IMR-90 (cell line): ENCODE results near the gene SLC39A11. TPM values are rescaled to one million over a fixed set of nuclear protein-coding genes. Genes with fewer than 3 reads are reported as not detected.

Experiments
- ATAC-seq: fragments of 200-7000 bp; cut with Tn5 transposase; 2 replicates; pipeline ENCODE4 v1.9.1; 2020; ENCODE audit warnings: low read depth, mild to moderate bottlenecking, moderate library complexity
- BruUV-seq: library from RNA; stranded (reverse); fragments of 400-500 nt; replicated peaks from 2 replicates; lab custom pipeline; 2021; lab: Mats Ljungman, UMichigan
- CTCF ChIA-PET: fragments of 300-600 bp; formaldehyde crosslinking; extraction: SDS; loops from one replicate; lab custom pipeline; 2021; ENCODE audit warnings: antibody characterized with exemption; lab: Yijun Ruan, JAX
- POLR2A ChIA-PET: fragments of 300-600 bp; sonication (Branson Sonifier 250); formaldehyde crosslinking; loops from one replicate; lab custom pipeline; 2022; ENCODE audit warnings: antibody characterized with exemption; ENCODE audit not compliant: unreplicated experiment; lab: Charles Lee
- DNase-seq: peaks from one replicate; pipeline ENCODE4 v3.0.0; 2013
- H2AFZ ChIP-seq: replicated peaks from 2 replicates; pipeline ENCODE3; 2013; ENCODE audit warnings: low read length, mild to moderate bottlenecking; ENCODE audit not compliant: poor library complexity
- H2AK5ac ChIP-seq: 2 replicates; pipeline ENCODE4 v1.6.1; 2013; ENCODE audit warnings: low read depth, low read length, inconsistent platforms
- H2AK9ac ChIP-seq: replicated peaks from 2 replicates; pipeline ENCODE3; 2013; ENCODE audit warnings: mild to moderate bottlenecking, low read depth, low read length, moderate library complexity; ENCODE audit not compliant: poor library complexity
- H2BK120ac ChIP-seq: 2 replicates; pipeline ENCODE4 v1.6.1; 2013; ENCODE audit warnings: low read depth, low read length, inconsistent platforms
- H2BK15ac ChIP-seq: 3 replicates; pipeline ENCODE4 v1.6.1; 2013; ENCODE audit warnings: low read depth, low read length, inconsistent platforms
- H2BK20ac ChIP-seq: 2 replicates; pipeline ENCODE4 v1.6.1; 2013; ENCODE audit warnings: low read depth, mild to moderate bottlenecking, inconsistent platforms, low read length, moderate library complexity
- H2BK5ac ChIP-seq: 2 replicates; pipeline ENCODE4 v1.6.1; 2013; ENCODE audit warnings: mild to moderate bottlenecking, low read depth, low read length, inconsistent platforms; ENCODE audit not compliant: poor library complexity, severe bottlenecking
- H3K14ac ChIP-seq: replicated peaks from 2 replicates; pipeline ENCODE4 v1.6.1; 2013; ENCODE audit warnings: low read depth, low read length, inconsistent platforms
- H3K18ac ChIP-seq: 2 replicates; pipeline ENCODE4 v1.6.1; 2013; ENCODE audit warnings: low read depth, low read length, control low read depth
- H3K23ac ChIP-seq: 2 replicates; pipeline ENCODE4 v1.6.1; 2013; ENCODE audit warnings: low read depth, low read length, inconsistent platforms
- H3K27ac ChIP-seq: 2 replicates; pipeline ENCODE4 v1.5.1; 2013; ENCODE audit warnings: mild to moderate bottlenecking, control low read depth, low read length; ENCODE audit not compliant: insufficient read depth
- H3K27me3 ChIP-seq: 2 replicates; pipeline ENCODE4 v1.6.1; 2013; ENCODE audit warnings: low read length; ENCODE audit not compliant: control insufficient read depth, insufficient read depth
- H3K36me3 ChIP-seq: 2 replicates; pipeline ENCODE4 v1.6.1; 2013; ENCODE audit warnings: low read length, mixed read lengths; ENCODE audit not compliant: control insufficient read depth, insufficient read depth
- H3K4ac ChIP-seq: 2 replicates; pipeline ENCODE4 v1.6.1; 2013; ENCODE audit warnings: low read depth, low read length, inconsistent platforms
- H3K4me1 ChIP-seq: 2 replicates; pipeline ENCODE4 v1.6.1; 2013; ENCODE audit warnings: low read length, mixed read lengths; ENCODE audit not compliant: control insufficient read depth, insufficient read depth
- H3K4me2 ChIP-seq: 2 replicates; pipeline ENCODE4 v1.6.1; 2013; ENCODE audit warnings: low read depth, mild to moderate bottlenecking, control low read depth, low read length, moderate library complexity
- H3K4me3 ChIP-seq: 2 replicates; pipeline ENCODE4 v1.5.1; 2013; ENCODE audit warnings: low read depth, mild to moderate bottlenecking, control low read depth, low read length, moderate library complexity; ENCODE audit not compliant: insufficient read depth
- H3K56ac ChIP-seq: 2 replicates; pipeline ENCODE4 v1.6.1; 2013; ENCODE audit warnings: low read length, inconsistent platforms; ENCODE audit not compliant: insufficient read depth; ENCODE audit errors: extremely low read depth
- H3K79me1 ChIP-seq, 2 experiments: 2 replicates each; pipeline ENCODE4 v1.6.1; 2013; ENCODE audit warnings: low read length in 2 of 2, inconsistent platforms in 1 of 2, low read depth in 1 of 2
- H3K9ac ChIP-seq: 2 replicates; pipeline ENCODE4 v1.6.1; 2013; ENCODE audit warnings: low read depth, low read length, control low read depth
- H3K9me1 ChIP-seq: 2 replicates; pipeline ENCODE4 v1.6.1; 2013; ENCODE audit warnings: low read length, inconsistent platforms; ENCODE audit not compliant: insufficient read depth
- H3K9me3 ChIP-seq: 2 replicates; pipeline ENCODE4 v1.6.1; 2013; ENCODE audit warnings: low read length; ENCODE audit not compliant: control insufficient read depth, insufficient read depth
- H4K20me1 ChIP-seq: 2 replicates; pipeline ENCODE4 v1.6.1; 2013; ENCODE audit warnings: low read length, inconsistent platforms; ENCODE audit not compliant: insufficient read depth
- H4K5ac ChIP-seq: 2 replicates; pipeline ENCODE4 v1.6.1; 2013; ENCODE audit warnings: mild to moderate bottlenecking, low read depth, low read length, control low read depth
- H4K8ac ChIP-seq, 2 experiments: 2 replicates each; pipeline ENCODE4 v1.6.1; 2013; ENCODE audit warnings: low read depth in 2 of 2, low read length in 2 of 2, control low read depth in 1 of 2, inconsistent platforms in 1 of 2
- H4K91ac ChIP-seq: 2 replicates; pipeline ENCODE4 v1.6.1; 2013; ENCODE audit warnings: low read depth, low read length, inconsistent platforms; ENCODE audit not compliant: insufficient read depth
- CEBPB ChIP-seq: IDR thresholded peaks from 2 replicates; pipeline ENCODE4 v1.6.1; 2012; ENCODE audit warnings: low read depth, low read length, improper control_type of control experiment
- CHD1 ChIP-seq: IDR thresholded peaks from 2 replicates; pipeline ENCODE4 v1.6.1; 2012; ENCODE audit warnings: low read depth, low read length, improper control_type of control experiment
- CTCF ChIP-seq: conservative IDR thresholded peaks from 2 replicates; pipeline ENCODE4 v1.5.1; 2012; ENCODE audit warnings: mild to moderate bottlenecking, low read depth, low read length, improper control_type of control experiment
- ELK1 ChIP-seq: fragments of 150-350 bp; IDR thresholded peaks from 2 replicates; pipeline ENCODE4 v1.6.1; 2016; ENCODE audit warnings: low read depth, mild to moderate bottlenecking, low read length, moderate library complexity, borderline replicate concordance
- FOS ChIP-seq: fragments of 150-350 bp; IDR thresholded peaks from 2 replicates; pipeline ENCODE4 v1.6.1; 2016; ENCODE audit warnings: low read depth, low read length
- MAFK ChIP-seq: IDR thresholded peaks from 2 replicates; pipeline ENCODE4 v1.6.1; 2012; ENCODE audit warnings: low read depth, low read length, improper control_type of control experiment
- MAZ ChIP-seq: IDR thresholded peaks from 2 replicates; pipeline ENCODE4 v1.6.1; 2012; ENCODE audit warnings: low read depth, mild to moderate bottlenecking, low read length, improper control_type of control experiment, moderate library complexity, borderline replicate concordance
- MXI1 ChIP-seq: IDR thresholded peaks from 2 replicates; pipeline ENCODE4 v1.6.1; 2012; ENCODE audit warnings: low read depth, mild to moderate bottlenecking, low read length, moderate library complexity, borderline replicate concordance
- RAD21 ChIP-seq: IDR thresholded peaks from 2 replicates; pipeline ENCODE4 v1.6.1; 2012; ENCODE audit warnings: low read length, improper control_type of control experiment
- RCOR1 ChIP-seq: IDR thresholded peaks from 2 replicates; pipeline ENCODE4 v1.6.1; 2012; ENCODE audit warnings: mild to moderate bottlenecking, low read length, improper control_type of control experiment; ENCODE audit not compliant: insufficient replicate concordance
- RFX5 ChIP-seq: IDR thresholded peaks from 2 replicates; pipeline ENCODE4 v1.8.0; 2012; ENCODE audit warnings: low read depth, mild to moderate bottlenecking, low read length, moderate library complexity
- SMC3 ChIP-seq: fragments of 150-350 bp; IDR thresholded peaks from 2 replicates; pipeline ENCODE4 v1.6.1; 2016; ENCODE audit warnings: low read depth, mild to moderate bottlenecking, antibody characterized with exemption, low read length, moderate library complexity
- WGBS, 2 experiments: methylation state at CpG; one replicate each; pipeline versions ENCODE4 v1.1.5 to v1.1.7; 2013; ENCODE audit warnings: missing lambda C conversion rate in 2 of 2; ENCODE audit not compliant: insufficient read length in 1 of 2; ENCODE audit errors: extremely low coverage in 2 of 2; 5-methylcytosine and 5-hydroxymethylcytosine counted together
- dilution Hi-C: fragments of 300-500 bp; cut with HindIII; formaldehyde crosslinking; loops from one replicate; pipeline ENCODE4 v1.14.3; 2018; ENCODE audit warnings: low sequenced_read_pairs; ENCODE audit not compliant: unreplicated experiment
- in situ Hi-C: fragments of 300-500 bp; cut with MboI; formaldehyde crosslinking; loops from 3 replicates; pipeline ENCODE4 v1.14.3; 2019; ENCODE audit warnings: low sequenced_read_pairs, inconsistent platforms, mixed read lengths
- intact Hi-C: fragments of 100-400 bp; cut with micrococcal nuclease; formaldehyde crosslinking; loops from 2 replicates; pipeline ENCODE4 v1.10.0; 2022
- polyA plus RNA-seq, 3 experiments: library from polyadenylated mRNA; depleted of rRNA; stranded (reverse); fragments of >200 nt; gene quantifications; 2 replicates each; pipeline ENCODE4 v1.2.3, GENCODE V29; 2012; ENCODE audit warnings: low replicate concordance in 1 of 3
- total RNA-seq: library from RNA; depleted of rRNA; stranded (reverse); fragments of >200 nt; gene quantifications from 2 replicates; pipeline ENCODE4 v1.2.3, GENCODE V29; 2012
- TF ChIP-seq, protein P1 (sequence below): fragments of 150-350 bp; IDR thresholded peaks from 2 replicates; pipeline ENCODE4 v1.6.1; 2017; ENCODE audit warnings: mild to moderate bottlenecking, antibody characterized with exemption, low read length, low read depth

The SLC39A11 gene
- total and polyA plus RNA-seq, 2 of the 4 experiments (the other 2 are of a cell fraction) = 8.8 to 14.3 TPM

GRCh38 chr17:72662827-72663190, 429.7 kb downstream of the SLC39A11 start:
- no peak overlapping the region for H4K91ac ChIP-seq
- no peak overlapping the region for H2AFZ ChIP-seq
- intact Hi-C loops (no loop called here), in situ Hi-C loops (no loop called here), dilution Hi-C loops (no loop called here)
- no peaks in the 10 kb centered on the region for H3K36me3 ChIP-seq
- WGBS, 2 experiments = no CpG with 5 or more reads among the region's 1 CpG
- ATAC-seq (no peak), DNase-seq (no peak)
- H3K27me3 ChIP-seq = no peaks in the 10 kb centered on the region
- H2AK5ac ChIP-seq = no peak overlapping the region
- no peaks in the 10 kb centered on the region for H3K9me1 ChIP-seq
- no peak overlapping the region for H2BK120ac ChIP-seq
- H3K79me1 ChIP-seq = no peaks in the 10 kb centered on the region
- no peak overlapping the region for H3K27ac ChIP-seq
- no peaks in the 10 kb centered on the region for H4K20me1 ChIP-seq
- no peak overlapping the region for H3K14ac ChIP-seq
- no peak overlapping the region for H4K8ac ChIP-seq
- no peak overlapping the region for H3K4ac ChIP-seq
- no TSS peak for BruUV-seq
- H3K4me1 ChIP-seq = peaks cover 3% of the 10 kb centered on the region; the same call in 1 of the 2 replicates
- H2BK5ac ChIP-seq = no peak overlapping the region
- no peak overlapping the region for H2BK15ac ChIP-seq
- POLR2A ChIA-PET = no interaction called here
- H3K56ac ChIP-seq = no peak overlapping the region
- H3K4me3 ChIP-seq = no peak overlapping the region
- no peak overlapping the region for H4K5ac ChIP-seq
- H3K4me2 ChIP-seq = no peak overlapping the region
- no peaks in the 10 kb centered on the region for H3K9me3 ChIP-seq
- TF ChIP-seq CTCF (no peak), SMC3 (no peak), RFX5 (no peak), MAZ (no peak), MAFK (no peak), RCOR1 (no peak), CHD1 (no peak), MXI1 (no peak), FOS (no peak), CEBPB (no peak), RAD21 (no peak), ELK1 (no peak)
- TF ChIP-seq, protein P1, sequence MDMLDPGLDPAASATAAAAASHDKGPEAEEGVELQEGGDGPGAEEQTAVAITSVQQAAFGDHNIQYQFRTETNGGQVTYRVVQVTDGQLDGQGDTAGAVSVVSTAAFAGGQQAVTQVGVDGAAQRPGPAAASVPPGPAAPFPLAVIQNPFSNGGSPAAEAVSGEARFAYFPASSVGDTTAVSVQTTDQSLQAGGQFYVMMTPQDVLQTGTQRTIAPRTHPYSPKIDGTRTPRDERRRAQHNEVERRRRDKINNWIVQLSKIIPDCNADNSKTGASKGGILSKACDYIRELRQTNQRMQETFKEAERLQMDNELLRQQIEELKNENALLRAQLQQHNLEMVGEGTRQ = no peak
- no peak overlapping the region for H3K18ac ChIP-seq
- H3K9ac ChIP-seq = no peak overlapping the region
- H3K23ac ChIP-seq = no peak overlapping the region
- no peak overlapping the region for H2AK9ac ChIP-seq
- H2BK20ac ChIP-seq = no peak overlapping the region
- CTCF ChIA-PET = interaction anchor here (0.6 kb wide), 1 partner anchor 1741 kb away, joined by 3 read pairs; no protein-coding TSS in a partner anchor
